Measurements from ENCODE around the gene FRMD4A. TPM values are rescaled to one million over a fixed set of nuclear protein-coding genes. Genes with fewer than 3 reads are reported as not detected.
"Not testable (repeated sequence)": the region's sequence is repeated elsewhere in the genome, so short reads cannot be mapped to it uniquely, and the experiment has no call there.

Gene FRMD4A
- total and polyA plus RNA-seq, 7 donors: 2.9 to 9.1 (median 6.2) TPM

DNA sequence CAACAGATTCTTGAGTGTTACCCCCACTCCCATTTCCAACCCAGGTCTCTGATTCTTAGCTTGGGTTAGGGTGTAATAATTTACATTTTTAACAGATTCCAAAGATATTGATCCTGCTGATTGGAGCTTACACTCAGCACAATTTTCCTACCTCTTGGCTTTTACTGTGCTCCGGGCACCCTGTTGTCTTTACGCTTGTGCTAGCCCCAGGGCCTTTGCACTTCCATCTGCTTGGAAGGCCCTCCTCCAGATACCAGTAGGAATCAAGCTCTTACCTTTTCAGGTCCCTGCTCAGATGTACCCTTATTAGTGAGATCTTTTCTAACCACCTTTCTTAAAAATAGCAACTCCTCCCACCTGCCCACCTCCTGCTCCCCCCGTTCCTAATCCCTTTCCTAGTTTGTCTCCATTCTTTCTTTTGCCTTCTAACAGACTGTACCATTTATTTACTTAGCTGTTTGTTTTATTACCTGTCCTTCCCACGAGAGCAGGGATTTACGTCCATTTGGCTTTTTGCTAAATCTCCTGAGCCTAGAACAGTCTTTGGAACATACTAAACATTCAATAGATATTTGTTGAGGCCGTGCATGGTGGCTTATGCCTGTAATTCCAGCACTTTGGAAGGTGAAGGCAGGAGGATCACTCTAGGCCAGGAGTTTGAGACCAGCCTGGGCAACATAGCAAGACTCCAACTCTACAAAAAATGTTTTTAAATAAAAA lies 427.7 kb downstream of the FRMD4A start:
- no peak overlapping the region for H3K27ac ChIP-seq
- DNase-seq: no peak
- ATAC-seq: no peak
- H3K36me3 ChIP-seq (ENCODE audit: insufficient read depth in 1 of 2, low read depth in 1 of 2): no peaks in the 10 kb centered on the region
- H3K4me3 ChIP-seq: no peak overlapping the region
- H3K9me3 ChIP-seq: no peaks in the 10 kb centered on the region
- 84 to 92% (median 87%) methylated on average over 6 of the region's 6 CpGs for WGBS, 3 donors
- no peaks in the 10 kb centered on the region for H3K27me3 ChIP-seq (ENCODE audit: insufficient read depth in 3 of 3, low read length in 2 of 3)
- TF ChIP-seq, protein P1, sequence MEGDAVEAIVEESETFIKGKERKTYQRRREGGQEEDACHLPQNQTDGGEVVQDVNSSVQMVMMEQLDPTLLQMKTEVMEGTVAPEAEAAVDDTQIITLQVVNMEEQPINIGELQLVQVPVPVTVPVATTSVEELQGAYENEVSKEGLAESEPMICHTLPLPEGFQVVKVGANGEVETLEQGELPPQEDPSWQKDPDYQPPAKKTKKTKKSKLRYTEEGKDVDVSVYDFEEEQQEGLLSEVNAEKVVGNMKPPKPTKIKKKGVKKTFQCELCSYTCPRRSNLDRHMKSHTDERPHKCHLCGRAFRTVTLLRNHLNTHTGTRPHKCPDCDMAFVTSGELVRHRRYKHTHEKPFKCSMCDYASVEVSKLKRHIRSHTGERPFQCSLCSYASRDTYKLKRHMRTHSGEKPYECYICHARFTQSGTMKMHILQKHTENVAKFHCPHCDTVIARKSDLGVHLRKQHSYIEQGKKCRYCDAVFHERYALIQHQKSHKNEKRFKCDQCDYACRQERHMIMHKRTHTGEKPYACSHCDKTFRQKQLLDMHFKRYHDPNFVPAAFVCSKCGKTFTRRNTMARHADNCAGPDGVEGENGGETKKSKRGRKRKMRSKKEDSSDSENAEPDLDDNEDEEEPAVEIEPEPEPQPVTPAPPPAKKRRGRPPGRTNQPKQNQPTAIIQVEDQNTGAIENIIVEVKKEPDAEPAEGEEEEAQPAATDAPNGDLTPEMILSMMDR (IDR thresholded peaks at IDR 0.05): no peak
- no peaks in the 10 kb centered on the region for H3K4me1 ChIP-seq
- intact Hi-C loops (cut with DNase I): no loop called here

- intact Hi-C loops (cut with DNase I): no loop called here
- WGBS, 3 donors: 77 to 95% (median 91%) methylated on average over 3 of the region's 3 CpGs
- H3K4me3 ChIP-seq: no peak overlapping the region
Observed at GRCh38 chr10:13899941-13900340, 430.8 kb downstream of the FRMD4A start.

DNA sequence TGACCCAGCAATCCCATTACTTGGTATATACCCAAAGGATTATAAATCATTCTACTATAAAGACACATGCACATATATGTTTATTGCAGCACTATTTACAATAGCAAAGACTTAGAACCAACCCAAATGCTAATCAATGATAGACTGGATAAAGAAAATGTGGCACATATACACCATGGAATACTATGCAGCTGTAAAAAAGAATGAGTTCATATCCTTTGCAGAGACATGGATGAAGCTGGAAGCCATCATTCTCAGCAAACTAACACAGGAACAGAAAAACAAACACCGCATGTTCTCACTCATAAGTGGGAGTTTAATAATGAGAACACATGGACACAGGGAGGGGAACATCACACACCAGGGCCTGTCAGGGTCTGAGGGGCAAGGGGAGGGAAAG lies 434.6 kb downstream of the FRMD4A start:
- intact Hi-C loops (cut with DNase I); H3K9me3 ChIP-seq; ATAC-seq; H3K4me1 ChIP-seq; DNase-seq; H3K36me3 ChIP-seq (ENCODE audit: insufficient read depth in 1 of 2, low read depth in 1 of 2); H3K4me3 ChIP-seq; H3K27ac ChIP-seq: not testable (repeated sequence)
- WGBS, 3 donors: 94 to 100% (median 100%) methylated on average over 1 of the region's 1 CpG
- peaks cover 0 to 16% (median 6%) of the 10 kb centered on the region in 3 donors for H3K27me3 ChIP-seq (ENCODE audit: insufficient read depth in 3 of 3, low read length in 2 of 3)

More at GRCh38 chr10:13899941-13900340, 430.8 kb downstream of the FRMD4A start:
- TF ChIP-seq, protein P1 (IDR thresholded peaks at IDR 0.05): no peak
- no peaks in the 10 kb centered on the region for H3K36me3 ChIP-seq (ENCODE audit: insufficient read depth in 1 of 2, low read depth in 1 of 2)
- H3K27me3 ChIP-seq (ENCODE audit: insufficient read depth in 3 of 3, low read length in 2 of 3): no peaks in the 10 kb centered on the region
- H3K9me3 ChIP-seq: no peaks in the 10 kb centered on the region
- DNase-seq (no peak), ATAC-seq (no peak)
- H3K4me1 ChIP-seq: no peaks in the 10 kb centered on the region
- no peak overlapping the region for H3K27ac ChIP-seq

- Histone ChIP-seq H3K4me1 (no peaks in the 10 kb centered on the region), H3K4me3 (no peak overlapping the region), H3K9me3 (no peaks in the 10 kb centered on the region), H3K27me3 (ENCODE audit: insufficient read depth in 3 of 3, low read length in 2 of 3) (peaks cover 0 to 30% (median 6%) of the 10 kb centered on the region in 3 donors), H3K27ac (no peak overlapping the region), H3K36me3 (ENCODE audit: insufficient read depth in 1 of 2, low read depth in 1 of 2) (no peaks in the 10 kb centered on the region)
- intact Hi-C loops (cut with DNase I): loop anchor here in 1 of 2 donors (5.0 kb wide), 1 partner anchor 102 kb away; no protein-coding TSS in a partner anchor
- WGBS, 3 donors: 72 to 81% (median 77%) methylated on average over 9 of the region's 9 CpGs
- ATAC-seq: no peak
- TF ChIP-seq, protein P1 (IDR thresholded peaks at IDR 0.05): no peak
- DNase-seq: no peak
Observed at GRCh38 chr10:13894412-13895093, 436.2 kb downstream of the FRMD4A start.

DNA sequence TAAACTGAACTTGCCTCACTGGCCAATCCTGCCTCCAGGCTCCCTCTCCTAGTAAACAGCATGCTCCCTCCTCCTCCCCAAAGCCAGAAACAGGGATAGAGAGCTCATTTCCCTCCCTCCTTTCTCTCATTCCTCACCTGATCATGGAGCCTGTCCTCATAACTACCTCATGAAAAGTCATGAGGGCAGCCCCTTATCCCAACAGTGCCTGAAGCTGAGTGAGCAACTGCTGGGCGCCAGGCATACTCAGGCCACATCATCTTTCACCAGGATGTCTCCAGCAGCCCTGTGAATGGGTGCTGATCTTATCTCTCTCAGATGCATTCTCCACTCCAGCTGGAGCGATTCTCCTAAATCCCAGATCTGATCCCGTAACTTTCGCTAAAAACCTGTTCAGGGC lies 436.8 kb downstream of the FRMD4A start:
- no peak for ATAC-seq
- no peaks in the 10 kb centered on the region for H3K36me3 ChIP-seq (ENCODE audit: insufficient read depth in 1 of 2, low read depth in 1 of 2)
- no peaks in the 10 kb centered on the region for H3K4me1 ChIP-seq
- intact Hi-C loops (cut with DNase I): loop anchor here in 1 of 2 donors (5.0 kb wide), 1 partner anchor 102 kb away; no protein-coding TSS in a partner anchor
- H3K27me3 ChIP-seq (ENCODE audit: insufficient read depth in 3 of 3, low read length in 2 of 3): peaks cover 0 to 33% (median 8%) of the 10 kb centered on the region in 3 donors
- H3K9me3 ChIP-seq: no peaks in the 10 kb centered on the region
- no peak overlapping the region for H3K27ac ChIP-seq
- TF ChIP-seq, protein P1 (IDR thresholded peaks at IDR 0.05): no peak
- DNase-seq: no peak
- H3K4me3 ChIP-seq: no peak overlapping the region
- WGBS, 3 donors: 83 to 88% (median 88%) methylated on average over 4 of the region's 4 CpGs

Data from psoas muscle (tissue), 8 donors.